DOHH2 (cell line): ENCODE measurements around the gene TLE3.

Source experiments
- H3F3A ChIP-seq: fragments of 200-600 bp; sonication (generic), shearing (Covaris generic); 2 replicates; pipeline ENCODE4 v1.6.0; 2016; ENCODE audit warnings: antibody characterized with exemption, mild to moderate bottlenecking; ENCODE audit not compliant: control insufficient read depth, insufficient read depth
- H3K27ac ChIP-seq: fragments of 200-600 bp; sonication (generic); 2 replicates; pipeline ENCODE4 v1.5.1; 2014; ENCODE audit warnings: low read depth, mild to moderate bottlenecking, low read length, moderate library complexity
- H3K27me3 ChIP-seq: fragments of 200-600 bp; sonication (generic); 2 replicates; pipeline ENCODE4 v1.6.1; 2014; ENCODE audit warnings: mild to moderate bottlenecking, low read length, mixed read lengths; ENCODE audit not compliant: control insufficient read depth
- H3K36me3 ChIP-seq: fragments of 200-600 bp; sonication (generic); 2 replicates; pipeline ENCODE4 v1.6.1; 2014; ENCODE audit warnings: mild to moderate bottlenecking, low read length, moderate library complexity, mixed read lengths; ENCODE audit not compliant: control insufficient read depth
- H3K4me1 ChIP-seq: fragments of 200-600 bp; sonication (generic); 2 replicates; pipeline ENCODE4 v1.6.1; 2014; ENCODE audit warnings: mild to moderate bottlenecking, low read length, mixed read lengths; ENCODE audit not compliant: control insufficient read depth
- H3K4me2 ChIP-seq: fragments of 200-600 bp; sonication (generic); 2 replicates; pipeline ENCODE4 v1.6.0; 2014; ENCODE audit warnings: mild to moderate bottlenecking, low read length, moderate library complexity
- H3K4me3 ChIP-seq: fragments of 200-600 bp; sonication (generic); 2 replicates; pipeline ENCODE4 v1.5.1; 2014; ENCODE audit warnings: mild to moderate bottlenecking, low read length, mixed read lengths
- H3K79me2 ChIP-seq: fragments of 200-600 bp; sonication (generic); 2 replicates; pipeline ENCODE4 v1.6.1; 2014; ENCODE audit warnings: mild to moderate bottlenecking, low read length, mixed read lengths; ENCODE audit not compliant: control insufficient read depth
- H3K9me2 ChIP-seq: fragments of 200-600 bp; sonication (generic); replicated peaks from 2 replicates; pipeline ENCODE4 v1.6.1; 2014; ENCODE audit warnings: mild to moderate bottlenecking, low read length, mixed read lengths; ENCODE audit not compliant: control insufficient read depth
- H3K9me3 ChIP-seq: fragments of 200-600 bp; sonication (generic); 2 replicates; pipeline ENCODE4 v1.6.1; 2014; ENCODE audit warnings: antibody characterized with exemption, low read length, mixed read lengths; ENCODE audit not compliant: control insufficient read depth, insufficient read depth
- H4K20me1 ChIP-seq: fragments of 200-600 bp; sonication (generic); 2 replicates; pipeline ENCODE4 v1.6.0; 2014; ENCODE audit warnings: low read depth, mild to moderate bottlenecking, antibody characterized with exemption, low read length, moderate library complexity; ENCODE audit not compliant: control insufficient read depth, insufficient read depth
- EZH2phosphoT487 ChIP-seq: fragments of 200-600 bp; sonication (generic); IDR thresholded peaks from 2 replicates; pipeline ENCODE4 v1.6.1; 2017; ENCODE audit warnings: borderline replicate concordance, mild to moderate bottlenecking, antibody characterized with exemption, low read length, moderate library complexity, mixed read lengths
- TF ChIP-seq, protein P1 (sequence below): fragments of 200-600 bp; sonication (generic); IDR thresholded peaks from one replicate; pipeline ENCODE4 v1.5.1; 2014; ENCODE audit warnings: antibody characterized with exemption, mild to moderate bottlenecking, low read depth, low read length; ENCODE audit not compliant: poor library complexity, severe bottlenecking

TLE3 gene

GRCh38 chr15:70014860-70015490, 82.7 kb downstream of the TLE3 start:
- TF ChIP-seq EZH2phosphoT487, result no peak
- TF ChIP-seq, protein P1, sequence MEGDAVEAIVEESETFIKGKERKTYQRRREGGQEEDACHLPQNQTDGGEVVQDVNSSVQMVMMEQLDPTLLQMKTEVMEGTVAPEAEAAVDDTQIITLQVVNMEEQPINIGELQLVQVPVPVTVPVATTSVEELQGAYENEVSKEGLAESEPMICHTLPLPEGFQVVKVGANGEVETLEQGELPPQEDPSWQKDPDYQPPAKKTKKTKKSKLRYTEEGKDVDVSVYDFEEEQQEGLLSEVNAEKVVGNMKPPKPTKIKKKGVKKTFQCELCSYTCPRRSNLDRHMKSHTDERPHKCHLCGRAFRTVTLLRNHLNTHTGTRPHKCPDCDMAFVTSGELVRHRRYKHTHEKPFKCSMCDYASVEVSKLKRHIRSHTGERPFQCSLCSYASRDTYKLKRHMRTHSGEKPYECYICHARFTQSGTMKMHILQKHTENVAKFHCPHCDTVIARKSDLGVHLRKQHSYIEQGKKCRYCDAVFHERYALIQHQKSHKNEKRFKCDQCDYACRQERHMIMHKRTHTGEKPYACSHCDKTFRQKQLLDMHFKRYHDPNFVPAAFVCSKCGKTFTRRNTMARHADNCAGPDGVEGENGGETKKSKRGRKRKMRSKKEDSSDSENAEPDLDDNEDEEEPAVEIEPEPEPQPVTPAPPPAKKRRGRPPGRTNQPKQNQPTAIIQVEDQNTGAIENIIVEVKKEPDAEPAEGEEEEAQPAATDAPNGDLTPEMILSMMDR, result no peak
- Histone ChIP-seq H3F3A (peaks cover 13% of the 10 kb centered on the region), H3K27ac (peak overlapping the region; percentile 36), H3K27me3 (no peaks in the 10 kb centered on the region), H3K4me2 (peak overlapping the region; percentile 89), H3K9me2 (no peaks in the 10 kb centered on the region), H3K79me2 (no peaks in the 10 kb centered on the region), H3K36me3 (no peaks in the 10 kb centered on the region), H3K4me1 (peaks cover 68% of the 10 kb centered on the region), H3K9me3 (no peaks in the 10 kb centered on the region), H3K4me3 (peak overlapping the region; percentile 62), H4K20me1 (no peaks in the 10 kb centered on the region)

DNA sequence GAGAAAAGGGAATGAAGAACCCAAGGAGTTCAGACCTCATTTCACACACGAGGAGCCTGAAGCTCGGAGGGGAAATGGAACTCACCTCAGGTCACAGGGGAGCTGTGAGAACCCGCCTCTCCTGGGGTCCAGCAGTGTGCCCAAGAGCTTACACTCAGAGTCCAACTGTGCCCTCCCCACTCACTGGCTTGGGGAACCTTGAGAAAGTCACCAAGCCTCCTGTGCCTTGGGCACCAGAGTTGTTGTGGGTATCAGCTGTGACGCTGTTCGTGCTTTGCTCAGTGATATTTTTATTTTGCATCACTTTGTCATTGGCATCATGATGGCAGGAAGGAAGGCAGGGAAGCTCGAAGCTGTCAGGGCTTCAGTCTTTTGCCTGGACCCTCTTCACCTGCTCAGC, 83.4 kb downstream of the TLE3 start:
- Histone ChIP-seq H3K36me3 (no peaks in the 10 kb centered on the region), H3F3A (peaks cover 13% of the 10 kb centered on the region), H3K9me3 (no peaks in the 10 kb centered on the region), H3K27ac (no peak overlapping the region; the same call in 1 of the 2 replicates), H3K4me1 (peaks cover 68% of the 10 kb centered on the region), H3K79me2 (no peaks in the 10 kb centered on the region), H3K9me2 (no peaks in the 10 kb centered on the region), H3K4me2 (peak overlapping the region; percentile 89), H3K27me3 (no peaks in the 10 kb centered on the region), H4K20me1 (no peaks in the 10 kb centered on the region), H3K4me3 (0 out of 2 replicates have a peak overlapping the region, but pooled peaks have one; percentile 26)
- TF ChIP-seq, protein P1, result no peak
- no peak for TF ChIP-seq EZH2phosphoT487

DNA sequence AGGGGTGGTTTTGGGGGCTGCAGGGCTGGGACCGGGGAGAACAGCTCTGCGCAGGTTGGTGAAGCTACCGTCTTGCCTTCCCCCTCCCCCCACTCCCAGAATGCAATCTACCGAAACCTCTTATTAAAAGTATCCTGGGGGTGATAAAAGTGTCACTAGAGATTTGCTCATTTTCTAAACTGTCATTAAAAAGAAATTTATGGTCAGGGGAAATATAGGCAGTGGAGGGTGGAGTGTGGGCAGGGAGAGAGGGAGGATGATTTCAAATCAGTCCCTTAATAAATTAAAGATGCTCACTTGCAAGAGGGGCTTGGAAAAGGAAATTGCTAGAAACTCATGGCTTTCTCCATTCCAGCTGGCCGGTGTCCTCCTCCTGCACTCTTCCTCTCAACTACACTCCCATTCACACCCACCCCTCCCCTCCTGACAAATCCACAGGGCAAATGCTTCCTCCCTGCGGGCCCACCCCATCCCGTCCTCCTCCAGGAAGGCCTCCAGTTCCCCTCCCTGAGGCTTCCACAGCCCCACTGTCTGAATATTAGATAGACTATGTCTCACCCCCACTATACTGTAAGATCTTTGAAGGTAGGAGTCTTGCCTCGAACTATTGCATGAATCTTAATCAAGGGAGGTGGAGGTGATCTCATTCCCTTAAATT, 83.9 kb downstream of the TLE3 start:
- Histone ChIP-seq H3K4me3 (no peak overlapping the region), H3K79me2 (no peaks in the 10 kb centered on the region), H3K36me3 (no peaks in the 10 kb centered on the region), H3K4me1 (peaks cover 67% of the 10 kb centered on the region), H3K4me2 (no peak overlapping the region), H3K27me3 (no peaks in the 10 kb centered on the region), H3K27ac (no peak overlapping the region), H3K9me3 (no peaks in the 10 kb centered on the region), H3F3A (peaks cover 13% of the 10 kb centered on the region), H3K9me2 (no peaks in the 10 kb centered on the region), H4K20me1 (no peaks in the 10 kb centered on the region)
- TF ChIP-seq EZH2phosphoT487, result no peak

DNA sequence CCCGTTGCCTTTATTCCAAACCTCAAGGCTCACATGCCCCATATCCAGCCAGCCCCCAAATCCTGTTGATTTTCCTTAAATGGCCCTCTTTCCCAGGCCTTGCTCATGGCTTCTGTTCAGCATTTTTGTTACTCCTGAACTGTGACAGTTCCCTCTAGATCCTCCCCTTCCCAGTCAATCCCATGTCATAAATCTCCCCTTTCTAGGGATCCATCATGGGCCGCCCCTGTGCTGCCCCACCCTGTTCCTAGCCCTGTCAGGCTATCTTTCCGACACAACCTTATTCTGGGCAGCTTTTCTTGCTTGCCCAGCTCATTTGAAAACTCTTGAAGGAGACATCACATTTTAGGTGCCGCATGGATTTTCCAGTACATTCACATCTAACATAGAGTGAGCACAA, 84.8 kb downstream of the TLE3 start:
- no peaks in the 10 kb centered on the region for H3K79me2 ChIP-seq
- H3K27me3 ChIP-seq, result no peaks in the 10 kb centered on the region
- H4K20me1 ChIP-seq, result no peaks in the 10 kb centered on the region
- no peaks in the 10 kb centered on the region for H3K9me2 ChIP-seq
- no peaks in the 10 kb centered on the region for H3K36me3 ChIP-seq
- TF ChIP-seq EZH2phosphoT487, result no peak
- H3F3A ChIP-seq, result peaks cover 13% of the 10 kb centered on the region
- H3K4me3 ChIP-seq, result no peak overlapping the region
- peaks cover 66% of the 10 kb centered on the region for H3K4me1 ChIP-seq
- H3K27ac ChIP-seq, result no peak overlapping the region
- H3K4me2 ChIP-seq, result no peak overlapping the region
- no peaks in the 10 kb centered on the region for H3K9me3 ChIP-seq
